Measurements from ENCODE around the gene FOXO6. TPM values are rescaled to one million over a fixed set of nuclear protein-coding genes. Genes with fewer than 3 reads are reported as not detected.
A peak's percentile ranks its signal among the peaks of the same experiment; 100 is the strongest.

Gene FOXO6
- total RNA-seq, 2 experiments from 2014 or later, result 1.2 to 2.2 TPM

DNA sequence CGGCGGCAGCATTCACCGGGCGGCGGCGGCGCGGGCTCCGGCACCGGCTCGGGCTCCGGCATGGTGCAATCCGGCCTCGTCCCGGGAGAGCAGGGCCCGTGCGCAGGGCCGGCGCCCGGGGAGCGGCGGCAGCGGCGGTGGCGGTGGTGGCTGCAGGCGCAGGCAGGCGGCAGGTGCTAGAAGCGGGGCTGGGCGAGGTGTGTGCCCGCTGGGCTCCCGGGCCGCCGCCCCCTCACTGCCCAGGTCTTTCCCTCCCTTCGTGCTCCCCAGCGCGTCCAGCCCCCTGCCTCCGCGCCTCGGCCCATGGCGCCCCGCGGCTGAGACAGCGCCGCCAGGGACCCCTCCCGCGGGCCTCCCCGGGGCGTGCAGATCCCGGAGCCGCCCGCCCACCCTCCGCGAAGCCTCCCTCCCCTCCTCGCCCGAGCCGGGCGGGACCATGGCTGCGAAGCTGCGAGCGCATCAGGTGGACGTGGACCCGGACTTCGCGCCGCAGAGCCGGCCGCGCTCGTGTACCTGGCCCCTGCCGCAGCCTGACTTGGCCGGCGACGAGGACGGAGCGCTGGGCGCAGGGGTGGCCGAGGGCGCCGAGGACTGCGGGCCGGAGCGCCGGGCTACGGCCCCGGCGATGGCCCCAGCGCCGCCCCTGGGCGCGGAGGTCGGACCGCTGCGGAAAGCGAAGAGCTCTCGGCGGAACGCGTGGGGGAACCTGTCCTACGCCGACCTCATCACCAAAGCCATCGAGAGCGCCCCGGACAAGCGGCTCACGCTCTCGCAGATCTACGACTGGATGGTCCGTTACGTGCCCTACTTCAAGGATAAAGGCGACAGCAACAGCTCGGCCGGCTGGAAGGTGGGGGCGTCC is 492 bp downstream of the FOXO6 start:
- H3K4me3 Mint-ChIP-seq, result peak overlapping the region; percentile 50
- peaks cover 19% of the 10 kb centered on the region for H3K4me1 Mint-ChIP-seq (ENCODE audit: low read depth)
- peaks cover 30% of the 10 kb centered on the region for H3K27me3 Mint-ChIP-seq
- TF ChIP-seq CTCF (IDR thresholded peaks at IDR 0.05), result no peak
- Histone ChIP-seq H3K27ac (ENCODE audit: low read depth in 1 of 2, low read length in 2 of 2) (no peak overlapping the region), H3K27me3 (ENCODE audit: control insufficient read depth in 1 of 2, insufficient read depth in 2 of 2, low read length in 2 of 2) (peaks cover 19 to 28% of the 10 kb centered on the region in 2 experiments), H3K4me3 (ENCODE audit: low read length) (peak overlapping the region; percentile 33), H3K4me1 (ENCODE audit: insufficient read depth, low read length) (peaks cover 38% of the 10 kb centered on the region), H3K36me3 (ENCODE audit: insufficient read depth, low read length) (no peaks in the 10 kb centered on the region), H3K9me3 (ENCODE audit: control insufficient read depth in 1 of 2, insufficient read depth in 1 of 2, low read length in 2 of 2) (peaks cover 0 to 5% of the 10 kb centered on the region in 2 experiments)
- CTCF ChIA-PET, result no interaction called here
- intact Hi-C loops (cut with DNase I, micrococcal nuclease), result loop anchor here in 1 of 2 experiments (2.0 to 10.0 kb wide), 6 partner anchors 19 to 1813 kb away; partner anchors contain the start of genes CFAP57, EBNA1BP2, SCMH1 and YBX1
- ATAC-seq (ENCODE audit: poor library complexity), result peak; percentile 7
- H3K27ac Mint-ChIP-seq, result no peak overlapping the region
- peak in 6 of 14 experiments; percentile 20 to 64 (median 34) for DNase-seq
- H3K9me3 Mint-ChIP-seq, result no peaks in the 10 kb centered on the region
- POLR2A ChIA-PET, result interaction anchor here (1.5 to 2.4 kb wide), 2 partner anchors 20 to 382 kb away, joined by 3 to 13 read pairs; partner anchors contain the start of gene CTPS1
- peaks cover 5% of the 10 kb centered on the region for H3K36me3 Mint-ChIP-seq (ENCODE audit: low read depth)

- Mint-ChIP-seq H3K27me3 (peaks cover 35% of the 10 kb centered on the region), H3K27ac (no peak overlapping the region), H3K4me3 (peak overlapping the region; percentile 82), H3K36me3 (ENCODE audit: low read depth) (peaks cover 5% of the 10 kb centered on the region), H3K4me1 (ENCODE audit: low read depth) (peaks cover 19% of the 10 kb centered on the region), H3K9me3 (no peaks in the 10 kb centered on the region)
- ChIA-PET POLR2A (interaction anchor here (2.4 kb wide), 1 partner anchor 20 kb away, joined by 13 read pairs; no protein-coding TSS in a partner anchor), CTCF (no interaction called here)
- peaks cover 25 to 33% of the 10 kb centered on the region in 2 experiments for H3K27me3 ChIP-seq (ENCODE audit: control insufficient read depth in 1 of 2, insufficient read depth in 2 of 2, low read length in 2 of 2)
- intact Hi-C loops (cut with DNase I, micrococcal nuclease), result loop anchor here in 1 of 2 experiments (2.0 to 10.0 kb wide), 6 partner anchors 18 to 1812 kb away; partner anchors contain the start of genes CFAP57, EBNA1BP2, SCMH1 and YBX1
- no peak overlapping the region for H3K27ac ChIP-seq (ENCODE audit: low read depth in 1 of 2, low read length in 2 of 2)
- peaks cover 0 to 7% of the 10 kb centered on the region in 2 experiments for H3K9me3 ChIP-seq (ENCODE audit: control insufficient read depth in 1 of 2, insufficient read depth in 1 of 2, low read length in 2 of 2)
- no peak for ATAC-seq (ENCODE audit: poor library complexity)
- DNase-seq, result peak in 2 of 14 experiments; percentile 22 to 42
- H3K4me3 ChIP-seq (ENCODE audit: low read length), result peak overlapping the region; percentile 33
- peaks cover 44% of the 10 kb centered on the region for H3K4me1 ChIP-seq (ENCODE audit: insufficient read depth, low read length)
- TF ChIP-seq CTCF (IDR thresholded peaks at IDR 0.05), result no peak
- H3K36me3 ChIP-seq (ENCODE audit: insufficient read depth, low read length), result no peaks in the 10 kb centered on the region
These were observed 1.1 kb downstream of the FOXO6 start for GRCh38 chr1:41362357-41362721.

GRCh38 chr1:41362749-41363590 is 1.7 kb downstream of the FOXO6 start:
- Histone ChIP-seq H3K4me1 (ENCODE audit: insufficient read depth, low read length) (peaks cover 44% of the 10 kb centered on the region), H3K27ac (ENCODE audit: low read depth in 1 of 2, low read length in 2 of 2) (no peak overlapping the region), H3K4me3 (ENCODE audit: low read length) (no peak overlapping the region), H3K9me3 (ENCODE audit: control insufficient read depth in 1 of 2, insufficient read depth in 1 of 2, low read length in 2 of 2) (peaks cover 0 to 7% of the 10 kb centered on the region in 2 experiments), H3K36me3 (ENCODE audit: insufficient read depth, low read length) (no peaks in the 10 kb centered on the region), H3K27me3 (ENCODE audit: control insufficient read depth in 1 of 2, insufficient read depth in 2 of 2, low read length in 2 of 2) (peaks cover 31 to 38% of the 10 kb centered on the region in 2 experiments)
- Mint-ChIP-seq H3K4me3 (peak overlapping the region; percentile 82), H3K27ac (no peak overlapping the region), H3K27me3 (peaks cover 40% of the 10 kb centered on the region), H3K36me3 (ENCODE audit: low read depth) (peaks cover 5% of the 10 kb centered on the region), H3K9me3 (no peaks in the 10 kb centered on the region), H3K4me1 (ENCODE audit: low read depth) (peaks cover 19% of the 10 kb centered on the region)
- no peak for ATAC-seq (ENCODE audit: poor library complexity)
- intact Hi-C loops (cut with DNase I, micrococcal nuclease), result loop anchor here in 1 of 2 experiments (2.0 to 10.0 kb wide), 6 partner anchors 18 to 1812 kb away; partner anchors contain the start of genes CFAP57, EBNA1BP2, SCMH1 and YBX1
- DNase-seq, result no peak
- CTCF ChIA-PET, result no interaction called here
- POLR2A ChIA-PET, result interaction anchor here (2.4 kb wide), 1 partner anchor 19 kb away, joined by 13 read pairs; no protein-coding TSS in a partner anchor
- TF ChIP-seq CTCF (IDR thresholded peaks at IDR 0.05), result no peak

Data from CD4-positive, alpha-beta T cell (primary cell).